Measurements from ENCODE around the gene MRPL58. TPM values are rescaled to one million over a fixed set of nuclear protein-coding genes. Genes with fewer than 3 reads are reported as not detected.
"Not testable (repeated sequence)": the region's sequence is repeated elsewhere in the genome, so short reads cannot be mapped to it uniquely, and the experiment has no call there.

Gene MRPL58
- total RNA-seq, 1 donor from 2014 or later, result 52.8 TPM

- H3K27ac Mint-ChIP-seq, result no peak overlapping the region
- H3K4me1 ChIP-seq, result no peaks in the 10 kb centered on the region
- TF ChIP-seq EZH2 (IDR thresholded peaks at IDR 0.05) (no peak), EZH2phosphoT487 (IDR thresholded peaks at IDR 0.05) (no peak)
- peaks cover 18% of the 10 kb centered on the region for H3K36me3 Mint-ChIP-seq
- no peaks in the 10 kb centered on the region for H3K27me3 ChIP-seq
- no peak overlapping the region for H3K4me2 ChIP-seq
- H3K36me3 ChIP-seq, result peaks cover 5% of the 10 kb centered on the region
- peaks cover 35% of the 10 kb centered on the region for H3F3A ChIP-seq (ENCODE audit: low read depth)
- no peak overlapping the region for H3K9ac ChIP-seq
- H3K9me3 Mint-ChIP-seq, result peaks cover 11% of the 10 kb centered on the region
- peaks cover 17% of the 10 kb centered on the region for H3K27me3 Mint-ChIP-seq (ENCODE audit: insufficient read depth, low read depth)
- H3K4me1 Mint-ChIP-seq, result peaks cover 7% of the 10 kb centered on the region
- H4K20me1 ChIP-seq (ENCODE audit: low read depth), result peaks cover 2% of the 10 kb centered on the region
- H2AFZ ChIP-seq (replicated peaks), result no peak overlapping the region
- no peak overlapping the region for H3K4me3 Mint-ChIP-seq
- H3K9me3 ChIP-seq (ENCODE audit: low read depth), result no peaks in the 10 kb centered on the region
- no peak overlapping the region for H3K4me3 ChIP-seq
- no peak overlapping the region for H3K27ac ChIP-seq
- no peak for DNase-seq (ENCODE audit: low spot score)
- H3K79me2 ChIP-seq (ENCODE audit: low read depth), result no peaks in the 10 kb centered on the region
Measured at GRCh38 chr17:75039238-75039637, 26.8 kb downstream of the MRPL58 start.

- Mint-ChIP-seq H3K4me3 (no peak overlapping the region), H3K36me3 (peaks cover 17% of the 10 kb centered on the region), H3K4me1 (peaks cover 17% of the 10 kb centered on the region), H3K27ac (no peak overlapping the region), H3K9me3 (no peaks in the 10 kb centered on the region), H3K27me3 (ENCODE audit: insufficient read depth, low read depth) (peaks cover 3% of the 10 kb centered on the region)
- Histone ChIP-seq H4K20me1 (ENCODE audit: low read depth) (peaks cover 13% of the 10 kb centered on the region), H3K27ac (no peak overlapping the region), H3K9ac (no peak overlapping the region), H3K4me1 (peaks cover 5% of the 10 kb centered on the region), H3K9me3 (ENCODE audit: low read depth) (no peaks in the 10 kb centered on the region), H3K4me3 (no peak overlapping the region), H2AFZ (replicated peaks) (no peak overlapping the region), H3K27me3 (no peaks in the 10 kb centered on the region), H3K79me2 (ENCODE audit: low read depth) (peaks cover 20% of the 10 kb centered on the region), H3K4me2 (no peak overlapping the region), H3K36me3 (peaks cover 5% of the 10 kb centered on the region), H3F3A (ENCODE audit: low read depth) (peaks cover 20% of the 10 kb centered on the region)
- TF ChIP-seq CTCF (IDR thresholded peaks at IDR 0.05) (no peak), EZH2 (IDR thresholded peaks at IDR 0.05) (no peak), EZH2phosphoT487 (IDR thresholded peaks at IDR 0.05) (no peak)
- no peak for DNase-seq (ENCODE audit: low spot score)
Measured at GRCh38 chr17:75041656-75042280, 29.3 kb downstream of the MRPL58 start.

GRCh38 chr17:75043789-75044188 lies 31.3 kb downstream of the MRPL58 start:
- not testable (repeated sequence) for H3K27me3 Mint-ChIP-seq (ENCODE audit: insufficient read depth, low read depth); H3K9me3 ChIP-seq (ENCODE audit: low read depth); H3K27me3 ChIP-seq; H3K4me3 ChIP-seq; H3K27ac ChIP-seq; H3K36me3 ChIP-seq; H3K9me3 Mint-ChIP-seq; DNase-seq (ENCODE audit: low spot score); H3K27ac Mint-ChIP-seq; H3K9ac ChIP-seq; H3K4me2 ChIP-seq; H2AFZ ChIP-seq (replicated peaks)
- Mint-ChIP-seq H3K4me1 (peaks cover 29% of the 10 kb centered on the region), H3K36me3 (peaks cover 16% of the 10 kb centered on the region), H3K4me3 (peak overlapping the region; percentile 43)
- Histone ChIP-seq H4K20me1 (ENCODE audit: low read depth) (peaks cover 22% of the 10 kb centered on the region), H3K79me2 (ENCODE audit: low read depth) (peaks cover 36% of the 10 kb centered on the region), H3K4me1 (peaks cover 15% of the 10 kb centered on the region), H3F3A (ENCODE audit: low read depth) (peaks cover 17% of the 10 kb centered on the region)

GRCh38 chr17:75044716-75045115 lies 32.2 kb downstream of the MRPL58 start:
- Histone ChIP-seq H2AFZ (replicated peaks) (no peak overlapping the region), H3F3A (ENCODE audit: low read depth) (peaks cover 17% of the 10 kb centered on the region), H3K4me1 (peaks cover 15% of the 10 kb centered on the region), H3K36me3 (peaks cover 6% of the 10 kb centered on the region), H3K9ac (no peak overlapping the region), H4K20me1 (ENCODE audit: low read depth) (peaks cover 24% of the 10 kb centered on the region), H3K4me2 (no peak overlapping the region), H3K9me3 (ENCODE audit: low read depth) (no peaks in the 10 kb centered on the region), H3K79me2 (ENCODE audit: low read depth) (peaks cover 45% of the 10 kb centered on the region), H3K27me3 (no peaks in the 10 kb centered on the region), H3K27ac (no peak overlapping the region), H3K4me3 (no peak overlapping the region)
- Mint-ChIP-seq H3K9me3 (no peaks in the 10 kb centered on the region), H3K36me3 (peaks cover 17% of the 10 kb centered on the region), H3K27me3 (ENCODE audit: insufficient read depth, low read depth) (peaks cover 5% of the 10 kb centered on the region), H3K27ac (no peak overlapping the region), H3K4me3 (peak overlapping the region; percentile 74), H3K4me1 (peaks cover 36% of the 10 kb centered on the region)
- no peak for DNase-seq (ENCODE audit: low spot score)
- TF ChIP-seq EZH2 (IDR thresholded peaks at IDR 0.05), result no peak
- no peak for TF ChIP-seq CTCF (IDR thresholded peaks at IDR 0.05)
- TF ChIP-seq EZH2phosphoT487 (IDR thresholded peaks at IDR 0.05), result no peak

- H3K9ac ChIP-seq, result peak overlapping the region; percentile 82
- not testable (repeated sequence) for H3K27me3 Mint-ChIP-seq (ENCODE audit: insufficient read depth, low read depth); DNase-seq (ENCODE audit: low spot score); H3K27me3 ChIP-seq; H3K9me3 Mint-ChIP-seq; H3K9me3 ChIP-seq (ENCODE audit: low read depth); H2AFZ ChIP-seq (replicated peaks)
- H3F3A ChIP-seq (ENCODE audit: low read depth), result peaks cover 17% of the 10 kb centered on the region
- H3K27ac ChIP-seq, result peak overlapping the region; percentile 77
- peaks cover 15% of the 10 kb centered on the region for H3K4me1 ChIP-seq
- Mint-ChIP-seq H3K4me3 (peak overlapping the region; percentile 96), H3K4me1 (peaks cover 36% of the 10 kb centered on the region), H3K27ac (peak overlapping the region; percentile 79), H3K36me3 (peaks cover 14% of the 10 kb centered on the region)
- H3K4me2 ChIP-seq, result peak overlapping the region; percentile 85
- H3K79me2 ChIP-seq (ENCODE audit: low read depth), result peaks cover 54% of the 10 kb centered on the region
- H4K20me1 ChIP-seq (ENCODE audit: low read depth), result peaks cover 24% of the 10 kb centered on the region
- H3K36me3 ChIP-seq, result peaks cover 13% of the 10 kb centered on the region
- H3K4me3 ChIP-seq, result peak overlapping the region; percentile 99
Measured at GRCh38 chr17:75045946-75046406, 33.5 kb downstream of the MRPL58 start.
